H9 (cell line): ENCODE measurements around the gene COA4. TPM values are rescaled to one million over a fixed set of nuclear protein-coding genes. Genes with fewer than 3 reads are reported as not detected.
A peak's percentile ranks its signal among the peaks of the same experiment; 100 is the strongest.

ENCODE experiments used
- DNase-seq: peaks from one replicate; pipeline ENCODE4 v3.0.0-alpha.2; 2017
- H2AFZ ChIP-seq: one replicate; pipeline ENCODE4 v1.6.1; 2013; ENCODE audit warnings: mild to moderate bottlenecking, low read length, control low read depth, moderate library complexity
- H2AK5ac ChIP-seq: 2 replicates; pipeline ENCODE4 v1.6.1; 2013; ENCODE audit warnings: low read length, control low read depth, mixed read lengths; ENCODE audit not compliant: insufficient read length
- H2BK120ac ChIP-seq: one replicate; pipeline ENCODE4 v1.6.1; 2013; ENCODE audit warnings: low read depth, mild to moderate bottlenecking, low read length, control low read depth, inconsistent platforms; ENCODE audit not compliant: poor library complexity, severe bottlenecking
- H2BK12ac ChIP-seq: 2 replicates; pipeline ENCODE4 v1.6.1; 2013; ENCODE audit warnings: low read length, control low read depth, mixed read lengths, low read depth; ENCODE audit not compliant: insufficient read length
- H2BK15ac ChIP-seq: 2 replicates; pipeline ENCODE4 v1.6.1; 2013; ENCODE audit warnings: low read depth, low read length, control low read depth
- H2BK20ac ChIP-seq: one replicate; pipeline ENCODE4 v1.6.1; 2013; ENCODE audit warnings: low read depth, mild to moderate bottlenecking, low read length, control low read depth, inconsistent platforms; ENCODE audit not compliant: poor library complexity, severe bottlenecking
- H2BK5ac ChIP-seq: 2 replicates; pipeline ENCODE4 v1.6.1; 2013; ENCODE audit warnings: low read length, control low read depth, mixed read lengths; ENCODE audit not compliant: insufficient read length
- H3K14ac ChIP-seq: 2 replicates; pipeline ENCODE4 v1.6.1; 2013; ENCODE audit warnings: low read length, control low read depth; ENCODE audit not compliant: insufficient read depth
- H3K18ac ChIP-seq: 2 replicates; pipeline ENCODE4 v1.6.1; 2013; ENCODE audit warnings: low read depth, mild to moderate bottlenecking, mixed read lengths, low read length, control low read depth; ENCODE audit not compliant: insufficient read length
- H3K23ac ChIP-seq: 2 replicates; pipeline ENCODE4 v1.6.1; 2013; ENCODE audit warnings: low read length, control low read depth, mixed read lengths, low read depth; ENCODE audit not compliant: insufficient read length
- H3K23me2 ChIP-seq: 2 replicates; pipeline ENCODE4 v1.6.1; 2013; ENCODE audit warnings: low read depth, mild to moderate bottlenecking, mixed read lengths, low read length, control low read depth; ENCODE audit not compliant: insufficient read length, poor library complexity, severe bottlenecking
- H3K27ac ChIP-seq: 2 replicates; pipeline ENCODE4 v1.5.1; 2013; ENCODE audit warnings: low read length, control low read depth, mixed read lengths, low read depth; ENCODE audit not compliant: insufficient read length
- H3K27me3 ChIP-seq: 2 replicates; pipeline ENCODE4 v1.6.1; 2013; ENCODE audit warnings: low read length, control low read depth, inconsistent platforms; ENCODE audit not compliant: insufficient read depth
- H3K4ac ChIP-seq: 2 replicates; pipeline ENCODE4 v1.6.1; 2013; ENCODE audit warnings: low read depth, mild to moderate bottlenecking, control low read depth, inconsistent platforms, low read length, moderate library complexity
- H3K4me1 ChIP-seq: 2 replicates; pipeline ENCODE4 v1.6.1; 2013; ENCODE audit warnings: low read length, control low read depth, inconsistent platforms; ENCODE audit not compliant: insufficient read depth
- H3K4me2 ChIP-seq: 2 replicates; pipeline ENCODE4 v1.6.1; 2013; ENCODE audit warnings: low read length, control low read depth, mixed read lengths; ENCODE audit not compliant: insufficient read length, insufficient read depth
- H3K56ac ChIP-seq: 2 replicates; pipeline ENCODE4 v1.6.1; 2013; ENCODE audit warnings: low read depth, mild to moderate bottlenecking, mixed read lengths, low read length, control low read depth; ENCODE audit not compliant: insufficient read length
- H3K79me1 ChIP-seq: 2 replicates; pipeline ENCODE4 v1.6.1; 2013; ENCODE audit warnings: low read depth, mild to moderate bottlenecking, moderate library complexity, low read length, control low read depth, inconsistent platforms; ENCODE audit not compliant: insufficient read depth, poor library complexity, severe bottlenecking
- H3K79me2 ChIP-seq: 2 replicates; pipeline ENCODE4 v1.6.1; 2013; ENCODE audit warnings: low read length, control low read depth, inconsistent platforms; ENCODE audit not compliant: insufficient read depth
- H3K9ac ChIP-seq: 2 replicates; pipeline ENCODE4 v1.6.1; 2013; ENCODE audit warnings: low read length, control low read depth, mixed read lengths; ENCODE audit not compliant: insufficient read length; ENCODE audit errors: extremely low read depth
- H3K9me3 ChIP-seq: one replicate; pipeline ENCODE4 v1.6.1; 2013; ENCODE audit warnings: low read depth, low read length, inconsistent platforms; ENCODE audit not compliant: control insufficient read depth
- H3T11ph ChIP-seq: one replicate; pipeline ENCODE4 v1.6.1; 2013; ENCODE audit warnings: mild to moderate bottlenecking, low read length, control low read depth, inconsistent platforms
- H4K20me1 ChIP-seq: one replicate; pipeline ENCODE4 v1.6.1; 2013; ENCODE audit not compliant: control insufficient read depth, insufficient read length, insufficient read depth
- H4K5ac ChIP-seq: 2 replicates; pipeline ENCODE4 v1.6.1; 2013; ENCODE audit warnings: low read depth, mild to moderate bottlenecking, mixed read lengths, low read length, control low read depth; ENCODE audit not compliant: insufficient read length
- H4K8ac ChIP-seq: replicated peaks from 2 replicates; pipeline ENCODE4 v1.6.1; 2013; ENCODE audit warnings: low read length, control low read depth, mixed read lengths, low read depth; ENCODE audit not compliant: insufficient read length
- H4K91ac ChIP-seq: 2 replicates; pipeline ENCODE4 v1.6.1; 2013; ENCODE audit warnings: low read depth, mild to moderate bottlenecking, moderate library complexity, mixed read lengths, low read length, control low read depth; ENCODE audit not compliant: insufficient read length
- H3K27ac Mint-ChIP-seq, 3 experiments: 2 replicates in 2 of 3; 3 replicates in 1 of 3; pipeline ENCODE4 v1.8.0; 2020 to 2021; ENCODE audit warnings: mixed read lengths in 3 of 3, mild to moderate bottlenecking in 1 of 3, moderate library complexity in 1 of 3
- H3K27me3 Mint-ChIP-seq: 2 replicates; pipeline ENCODE4 v1.8.0; 2021; ENCODE audit warnings: low read depth, mild to moderate bottlenecking, moderate library complexity, mixed read lengths
- H3K36me3 Mint-ChIP-seq, 3 experiments: 2 replicates in 2 of 3; 3 replicates in 1 of 3; pipeline ENCODE4 v1.8.0; 2020 to 2021; ENCODE audit warnings: low read depth in 3 of 3, mixed read lengths in 3 of 3; ENCODE audit not compliant: insufficient read depth in 1 of 3
- H3K4me1 Mint-ChIP-seq, 2 experiments: 2 replicates each; pipeline ENCODE4 v1.8.0; 2020; ENCODE audit warnings: mixed read lengths in 2 of 2
- H3K4me3 Mint-ChIP-seq, 2 experiments: 2 replicates in 1 of 2; 3 replicates in 1 of 2; pipeline ENCODE4 v1.8.0; 2020 to 2021; ENCODE audit warnings: mild to moderate bottlenecking in 2 of 2, mixed read lengths in 2 of 2, moderate library complexity in 1 of 2
- H3K9me3 Mint-ChIP-seq, 2 experiments: 2 replicates in 1 of 2; 3 replicates in 1 of 2; pipeline ENCODE4 v1.8.0; 2020; ENCODE audit warnings: mild to moderate bottlenecking in 2 of 2, mixed read lengths in 2 of 2, moderate library complexity in 1 of 2
- WGBS: extraction: QIAGEN DNeasy Blood & Tissue Kit; methylation state at CpG from one replicate; pipeline ENCODE4 v1.1.7; 2013; ENCODE audit warnings: missing lambda C conversion rate, low lambda C conversion rate, mixed read lengths; ENCODE audit not compliant: insufficient read length; ENCODE audit errors: extremely low coverage; 5-methylcytosine and 5-hydroxymethylcytosine counted together
- total RNA-seq: library from RNA; stranded (reverse); gene quantifications from 2 replicates; pipeline ENCODE4 v1.2.1, GENCODE V29; 2021
- TF ChIP-seq, protein P1 (sequence below): fragments of 200-600 bp; sonication (generic); conservative IDR thresholded peaks from 3 replicates; pipeline ENCODE4 v1.8.0; 2021; ENCODE audit warnings: antibody characterized with exemption, mild to moderate bottlenecking

The COA4 gene
- total RNA-seq, 1 experiment from 2014 or later, result 116 TPM

- H3T11ph ChIP-seq, result no peak overlapping the region
- no peak overlapping the region for H2BK20ac ChIP-seq
- no peak overlapping the region for H3K14ac ChIP-seq
- no peaks in the 10 kb centered on the region for H3K4me1 Mint-ChIP-seq
- WGBS, result no CpG with 5 or more reads among the region's 1 CpG
- no peaks in the 10 kb centered on the region for H3K9me3 ChIP-seq
- H2BK12ac ChIP-seq, result no peak overlapping the region
- no peak overlapping the region for H3K18ac ChIP-seq
- no peaks in the 10 kb centered on the region for H3K79me2 ChIP-seq
- no peaks in the 10 kb centered on the region for H3K79me1 ChIP-seq
- H3K4me1 ChIP-seq, result no peaks in the 10 kb centered on the region
- H3K27ac Mint-ChIP-seq, result peak overlapping the region in 2 of 3 experiments; percentile 69 to 85; a peak in 2 of 7 replicates
- H3K23me2 ChIP-seq, result no peaks in the 10 kb centered on the region
- no peak overlapping the region for H3K56ac ChIP-seq
- H4K5ac ChIP-seq, result no peak overlapping the region
- H2BK15ac ChIP-seq, result no peak overlapping the region
- no peaks in the 10 kb centered on the region for H3K27me3 Mint-ChIP-seq
- H2AK5ac ChIP-seq, result no peak overlapping the region
- H4K8ac ChIP-seq, result no peak overlapping the region
- no peak overlapping the region for H3K4ac ChIP-seq
- H3K27ac ChIP-seq, result no peak overlapping the region
- no peak for DNase-seq
- no peak overlapping the region for H3K9ac ChIP-seq
- no peak overlapping the region for H3K4me3 Mint-ChIP-seq
- no peak overlapping the region for H3K23ac ChIP-seq
- H2BK5ac ChIP-seq, result no peak overlapping the region
- no peak overlapping the region for H4K91ac ChIP-seq
- H4K20me1 ChIP-seq, result peaks cover under 1% of the 10 kb centered on the region
- peaks cover 0 to 3% of the 10 kb centered on the region in 2 experiments; a peak in 2 of 5 replicates for H3K9me3 Mint-ChIP-seq
- H3K36me3 Mint-ChIP-seq, result peaks cover 19 to 32% (median 27%) of the 10 kb centered on the region in 3 experiments; a peak in 6 of 7 replicates
- no peaks in the 10 kb centered on the region for H3K27me3 ChIP-seq
- H2AFZ ChIP-seq, result no peak overlapping the region
- no peak overlapping the region for H2BK120ac ChIP-seq
- H3K4me2 ChIP-seq, result no peak overlapping the region
- TF ChIP-seq, protein P1, sequence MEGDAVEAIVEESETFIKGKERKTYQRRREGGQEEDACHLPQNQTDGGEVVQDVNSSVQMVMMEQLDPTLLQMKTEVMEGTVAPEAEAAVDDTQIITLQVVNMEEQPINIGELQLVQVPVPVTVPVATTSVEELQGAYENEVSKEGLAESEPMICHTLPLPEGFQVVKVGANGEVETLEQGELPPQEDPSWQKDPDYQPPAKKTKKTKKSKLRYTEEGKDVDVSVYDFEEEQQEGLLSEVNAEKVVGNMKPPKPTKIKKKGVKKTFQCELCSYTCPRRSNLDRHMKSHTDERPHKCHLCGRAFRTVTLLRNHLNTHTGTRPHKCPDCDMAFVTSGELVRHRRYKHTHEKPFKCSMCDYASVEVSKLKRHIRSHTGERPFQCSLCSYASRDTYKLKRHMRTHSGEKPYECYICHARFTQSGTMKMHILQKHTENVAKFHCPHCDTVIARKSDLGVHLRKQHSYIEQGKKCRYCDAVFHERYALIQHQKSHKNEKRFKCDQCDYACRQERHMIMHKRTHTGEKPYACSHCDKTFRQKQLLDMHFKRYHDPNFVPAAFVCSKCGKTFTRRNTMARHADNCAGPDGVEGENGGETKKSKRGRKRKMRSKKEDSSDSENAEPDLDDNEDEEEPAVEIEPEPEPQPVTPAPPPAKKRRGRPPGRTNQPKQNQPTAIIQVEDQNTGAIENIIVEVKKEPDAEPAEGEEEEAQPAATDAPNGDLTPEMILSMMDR, result no peak
Observed at GRCh38 chr11:73902303-73902702, 25.7 kb upstream of the COA4 start.
